ENCODE measurements around the gene SCRN2.

DNA sequence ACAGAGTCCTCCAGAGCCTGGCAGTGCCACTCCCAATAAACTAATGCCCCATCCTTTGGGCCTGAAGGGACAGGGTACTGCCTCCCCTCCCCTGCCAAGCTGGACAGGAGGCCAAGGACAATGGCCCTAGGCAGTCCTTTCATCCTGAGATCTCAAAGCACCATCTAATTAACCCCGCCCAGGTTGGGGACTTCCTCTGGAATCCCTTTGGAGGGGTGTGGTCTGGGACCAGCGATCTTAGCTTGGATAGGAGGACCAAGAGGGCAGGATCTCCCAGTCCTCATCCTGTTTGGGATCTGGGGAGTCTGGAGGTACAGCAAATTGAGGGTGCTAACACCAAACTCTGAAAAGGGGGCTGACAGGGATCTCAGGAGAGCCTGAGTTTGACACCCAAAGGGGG lies 28.0 kb upstream of the SCRN2 start:
- TF ChIP-seq POLR2A (IDR thresholded peaks at IDR 0.05), result no peak
- TF ChIP-seq, protein P1, sequence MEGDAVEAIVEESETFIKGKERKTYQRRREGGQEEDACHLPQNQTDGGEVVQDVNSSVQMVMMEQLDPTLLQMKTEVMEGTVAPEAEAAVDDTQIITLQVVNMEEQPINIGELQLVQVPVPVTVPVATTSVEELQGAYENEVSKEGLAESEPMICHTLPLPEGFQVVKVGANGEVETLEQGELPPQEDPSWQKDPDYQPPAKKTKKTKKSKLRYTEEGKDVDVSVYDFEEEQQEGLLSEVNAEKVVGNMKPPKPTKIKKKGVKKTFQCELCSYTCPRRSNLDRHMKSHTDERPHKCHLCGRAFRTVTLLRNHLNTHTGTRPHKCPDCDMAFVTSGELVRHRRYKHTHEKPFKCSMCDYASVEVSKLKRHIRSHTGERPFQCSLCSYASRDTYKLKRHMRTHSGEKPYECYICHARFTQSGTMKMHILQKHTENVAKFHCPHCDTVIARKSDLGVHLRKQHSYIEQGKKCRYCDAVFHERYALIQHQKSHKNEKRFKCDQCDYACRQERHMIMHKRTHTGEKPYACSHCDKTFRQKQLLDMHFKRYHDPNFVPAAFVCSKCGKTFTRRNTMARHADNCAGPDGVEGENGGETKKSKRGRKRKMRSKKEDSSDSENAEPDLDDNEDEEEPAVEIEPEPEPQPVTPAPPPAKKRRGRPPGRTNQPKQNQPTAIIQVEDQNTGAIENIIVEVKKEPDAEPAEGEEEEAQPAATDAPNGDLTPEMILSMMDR (IDR thresholded peaks at IDR 0.05), result no peak
